GM12872 (cell line): ENCODE measurements around the gene SPINK6.

Source experiments
- TF ChIP-seq, protein P1 (sequence below): IDR thresholded peaks from 3 replicates; pipeline ENCODE4 v1.5.1; 2011; ENCODE audit warnings: low read depth, mild to moderate bottlenecking, low read length, moderate library complexity; ENCODE audit not compliant: insufficient read depth

Gene SPINK6

DNA sequence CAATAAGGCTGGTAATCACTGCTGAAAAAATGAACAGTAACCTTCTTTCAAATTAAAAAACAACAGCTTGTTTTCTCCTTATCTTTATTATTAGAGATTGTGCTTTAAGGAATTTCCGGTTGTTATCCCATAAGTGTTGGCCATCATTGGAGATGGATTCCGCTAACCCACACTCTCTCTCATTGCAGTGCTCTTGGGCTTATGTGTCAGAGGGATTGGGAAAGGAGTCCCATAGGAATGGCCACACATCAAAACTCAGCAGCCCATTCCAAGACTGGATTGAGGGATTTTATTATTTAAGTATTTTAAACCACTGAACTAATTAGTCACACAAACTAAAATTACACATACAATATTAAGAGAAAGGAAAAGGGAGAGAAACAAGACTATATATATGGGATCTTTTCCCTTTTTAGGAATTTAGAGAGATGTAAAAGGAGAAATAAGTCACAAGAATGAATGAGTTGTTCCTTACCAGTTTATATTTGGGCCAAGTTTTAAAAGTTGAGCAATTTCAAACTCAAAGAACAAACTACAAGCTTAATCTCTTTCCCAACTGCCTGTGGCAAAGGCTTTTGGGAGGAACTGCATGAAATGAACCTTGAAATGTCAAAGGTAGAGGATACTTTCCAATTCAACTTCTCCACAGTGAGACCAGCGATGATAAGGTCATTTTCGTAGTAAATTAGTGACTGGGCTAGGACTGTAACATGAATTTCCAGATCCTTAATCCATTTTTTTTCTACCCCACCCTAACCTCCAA is 2.4 kb downstream of the SPINK6 start:
- TF ChIP-seq, protein P1, sequence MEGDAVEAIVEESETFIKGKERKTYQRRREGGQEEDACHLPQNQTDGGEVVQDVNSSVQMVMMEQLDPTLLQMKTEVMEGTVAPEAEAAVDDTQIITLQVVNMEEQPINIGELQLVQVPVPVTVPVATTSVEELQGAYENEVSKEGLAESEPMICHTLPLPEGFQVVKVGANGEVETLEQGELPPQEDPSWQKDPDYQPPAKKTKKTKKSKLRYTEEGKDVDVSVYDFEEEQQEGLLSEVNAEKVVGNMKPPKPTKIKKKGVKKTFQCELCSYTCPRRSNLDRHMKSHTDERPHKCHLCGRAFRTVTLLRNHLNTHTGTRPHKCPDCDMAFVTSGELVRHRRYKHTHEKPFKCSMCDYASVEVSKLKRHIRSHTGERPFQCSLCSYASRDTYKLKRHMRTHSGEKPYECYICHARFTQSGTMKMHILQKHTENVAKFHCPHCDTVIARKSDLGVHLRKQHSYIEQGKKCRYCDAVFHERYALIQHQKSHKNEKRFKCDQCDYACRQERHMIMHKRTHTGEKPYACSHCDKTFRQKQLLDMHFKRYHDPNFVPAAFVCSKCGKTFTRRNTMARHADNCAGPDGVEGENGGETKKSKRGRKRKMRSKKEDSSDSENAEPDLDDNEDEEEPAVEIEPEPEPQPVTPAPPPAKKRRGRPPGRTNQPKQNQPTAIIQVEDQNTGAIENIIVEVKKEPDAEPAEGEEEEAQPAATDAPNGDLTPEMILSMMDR, result no peak

DNA sequence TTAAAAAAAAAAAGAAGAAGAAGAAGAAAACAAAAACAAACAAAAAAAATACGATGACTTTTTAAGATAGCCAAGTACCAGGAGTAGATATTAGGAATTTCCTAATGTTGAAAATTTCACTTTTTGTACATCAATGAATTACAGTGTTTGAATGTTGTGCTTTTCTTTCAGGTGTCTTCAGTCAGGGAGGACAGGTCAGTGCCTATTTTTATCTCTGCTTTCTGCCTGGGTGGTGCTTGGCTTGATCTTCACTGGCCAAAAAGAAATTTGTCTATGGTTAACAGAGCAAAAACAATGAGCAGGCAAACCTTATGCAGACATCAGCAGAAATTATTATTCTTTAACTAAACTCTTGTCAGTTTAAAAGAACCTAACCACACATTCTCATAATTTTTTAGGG is 3.0 kb downstream of the SPINK6 start:
- TF ChIP-seq, protein P1, result no peak

DNA sequence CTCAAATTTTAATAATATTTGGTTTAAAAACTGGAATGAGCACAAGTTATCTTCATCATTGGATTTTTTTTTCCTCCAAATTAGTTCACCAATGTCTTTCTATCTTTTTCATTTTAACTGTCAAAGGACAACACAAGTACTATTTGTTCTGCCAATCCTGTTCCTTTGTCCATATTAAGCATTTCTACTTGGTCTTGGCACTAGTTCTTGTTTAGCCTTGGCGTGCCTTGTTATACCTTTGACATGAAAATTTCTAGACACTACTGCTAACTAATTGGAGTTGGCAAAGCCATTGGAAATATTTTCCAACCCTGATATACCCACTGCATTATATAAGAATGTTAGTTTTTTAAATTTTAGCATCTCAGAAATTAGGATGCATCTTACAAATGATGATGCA is 3.8 kb downstream of the SPINK6 start:
- TF ChIP-seq, protein P1, result no peak

GRCh38 chr5:148208226-148208625 is 5.4 kb downstream of the SPINK6 start:
- TF ChIP-seq, protein P1, result no peak

- TF ChIP-seq, protein P1, result no peak
These were observed 6.4 kb downstream of the SPINK6 start for GRCh38 chr5:148209151-148209770.

DNA sequence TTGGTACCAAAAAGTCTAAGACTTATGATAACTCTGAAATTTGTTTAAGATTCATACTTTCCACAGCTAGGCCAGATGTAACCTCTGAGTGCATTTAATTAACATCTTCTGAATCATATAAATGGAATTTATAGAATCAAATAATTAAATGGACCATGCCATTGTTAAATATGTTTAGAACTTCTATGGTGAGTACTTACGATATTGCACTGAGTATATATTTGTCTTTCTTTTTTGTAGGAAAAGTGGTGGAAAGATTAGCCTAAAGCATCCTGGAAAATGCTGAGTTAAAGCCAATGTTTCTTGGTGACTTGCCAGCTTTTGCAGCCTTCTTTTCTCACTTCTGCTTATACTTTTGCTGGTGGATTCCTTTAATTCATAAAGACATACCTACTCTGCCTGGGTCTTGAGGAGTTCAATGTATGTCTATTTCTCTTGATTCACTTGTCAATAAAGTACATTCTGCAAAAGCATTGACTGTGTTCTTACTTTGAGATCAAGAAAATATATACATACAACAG is 11.9 kb downstream of the SPINK6 start:
- TF ChIP-seq, protein P1, result no peak

DNA sequence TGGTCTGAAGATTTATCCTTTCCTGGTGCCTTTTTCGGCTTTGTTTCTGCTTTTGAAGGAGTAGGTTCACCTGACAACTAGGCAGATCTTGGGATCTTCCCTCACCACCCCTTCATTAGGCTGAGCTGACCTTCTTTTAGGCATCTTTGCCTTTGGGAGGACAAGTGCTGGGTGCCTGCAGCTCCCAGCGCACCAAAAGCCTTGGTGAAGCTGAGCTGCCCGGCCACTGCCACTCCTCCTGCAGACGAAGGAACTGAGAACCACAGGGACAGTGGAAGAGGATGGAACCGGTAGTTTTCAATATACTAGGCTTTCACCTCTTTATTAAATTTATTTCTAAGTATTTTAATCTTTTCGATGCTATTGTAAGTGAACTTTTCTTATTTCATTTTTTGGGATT is 18.7 kb downstream of the SPINK6 start:
- TF ChIP-seq, protein P1, result no peak
